ENCODE data around the gene UNC93B1.

UNC93B1 gene

GRCh38 chr11:68020575-68020974, 16.7 kb upstream of the UNC93B1 start:
- DNase-seq = no peak

GRCh38 chr11:68019486-68019885, 15.6 kb upstream of the UNC93B1 start:
- no peak for DNase-seq

- no peak for DNase-seq
Measured at GRCh38 chr11:68018730-68019190, 14.9 kb upstream of the UNC93B1 start.

- DNase-seq = no peak
Measured at GRCh38 chr11:68017980-68018729, 14.3 kb upstream of the UNC93B1 start.

GRCh38 chr11:68016904-68017817, 13.3 kb upstream of the UNC93B1 start:
- DNase-seq = no peak

- no peak for DNase-seq
Measured at GRCh38 chr11:68016161-68016903, 12.4 kb upstream of the UNC93B1 start.

GRCh38 chr11:68015467-68015866, 11.6 kb upstream of the UNC93B1 start:
- DNase-seq = no peak

- no peak for DNase-seq
Measured at GRCh38 chr11:68014947-68015447, 11.1 kb upstream of the UNC93B1 start.

GRCh38 chr11:68014157-68014946, 10.5 kb upstream of the UNC93B1 start:
- DNase-seq = no peak

- DNase-seq = no peak
Measured at GRCh38 chr11:68013611-68014156, 9.8 kb upstream of the UNC93B1 start.

GRCh38 chr11:68012843-68013610, 9.1 kb upstream of the UNC93B1 start:
- no peak for DNase-seq

- DNase-seq = no peak
Measured at GRCh38 chr11:68012044-68012842, 8.3 kb upstream of the UNC93B1 start.

- DNase-seq = no peak
Measured at GRCh38 chr11:68011051-68011943, 7.4 kb upstream of the UNC93B1 start.

GRCh38 chr11:68010090-68011041, 6.5 kb upstream of the UNC93B1 start, which contains the start of gene ALDH3B1:
Gene ALDH3B1 (plus strand): TSS chr11:68010327. CDS start chr11:68015298, 4,971 bp downstream.
- peak; percentile 15 for DNase-seq

GRCh38 chr11:68009391-68010089, 5.6 kb upstream of the UNC93B1 start:
- DNase-seq = no peak

GRCh38 chr11:68008381-68009337, 4.8 kb upstream of the UNC93B1 start:
- no peak for DNase-seq
